Chondrocyte (in vitro differentiated cells): ENCODE measurements around the gene ARFGEF3. TPM values are rescaled to one million over a fixed set of nuclear protein-coding genes. Genes with fewer than 3 reads are reported as not detected.

ENCODE experiments used
- DNase-seq: peaks from one replicate; pipeline ENCODE4 v3.0.0; 2021; ENCODE audit warnings: mixed read lengths, low spot score
- H3K27ac Mint-ChIP-seq: one replicate; pipeline ENCODE4 v1.8.0; 2021; ENCODE audit warnings: mild to moderate bottlenecking, moderate library complexity, mixed read lengths; ENCODE audit not compliant: unreplicated experiment
- H3K27me3 Mint-ChIP-seq: 2 replicates; pipeline ENCODE4 v1.8.0; 2021; ENCODE audit warnings: low read depth, mixed read lengths
- H3K36me3 Mint-ChIP-seq: 2 replicates; pipeline ENCODE4 v1.8.0; 2021; ENCODE audit warnings: low read depth, mixed read lengths
- H3K4me1 Mint-ChIP-seq: 2 replicates; pipeline ENCODE4 v1.8.0; 2021; ENCODE audit warnings: low read depth, mild to moderate bottlenecking, mixed read lengths
- H3K4me3 Mint-ChIP-seq: one replicate; pipeline ENCODE4 v1.8.0; 2021; ENCODE audit warnings: mild to moderate bottlenecking, moderate library complexity, mixed read lengths; ENCODE audit not compliant: unreplicated experiment
- H3K9me3 Mint-ChIP-seq: 2 replicates; pipeline ENCODE4 v1.8.0; 2021; ENCODE audit warnings: low read depth, mixed read lengths
- total RNA-seq: library from RNA; stranded (reverse); gene quantifications from 3 replicates; pipeline ENCODE4 v1.2.1, GENCODE V29; 2021
- TF ChIP-seq, protein P1 (sequence below): fragments of 200-600 bp; sonication (generic); IDR thresholded peaks from 2 replicates; pipeline ENCODE4 v1.5.0; 2021; ENCODE audit warnings: antibody characterized with exemption, mild to moderate bottlenecking, moderate library complexity

Gene ARFGEF3
- total RNA-seq, 1 donor from 2014 or later, result 2.7 TPM

DNA sequence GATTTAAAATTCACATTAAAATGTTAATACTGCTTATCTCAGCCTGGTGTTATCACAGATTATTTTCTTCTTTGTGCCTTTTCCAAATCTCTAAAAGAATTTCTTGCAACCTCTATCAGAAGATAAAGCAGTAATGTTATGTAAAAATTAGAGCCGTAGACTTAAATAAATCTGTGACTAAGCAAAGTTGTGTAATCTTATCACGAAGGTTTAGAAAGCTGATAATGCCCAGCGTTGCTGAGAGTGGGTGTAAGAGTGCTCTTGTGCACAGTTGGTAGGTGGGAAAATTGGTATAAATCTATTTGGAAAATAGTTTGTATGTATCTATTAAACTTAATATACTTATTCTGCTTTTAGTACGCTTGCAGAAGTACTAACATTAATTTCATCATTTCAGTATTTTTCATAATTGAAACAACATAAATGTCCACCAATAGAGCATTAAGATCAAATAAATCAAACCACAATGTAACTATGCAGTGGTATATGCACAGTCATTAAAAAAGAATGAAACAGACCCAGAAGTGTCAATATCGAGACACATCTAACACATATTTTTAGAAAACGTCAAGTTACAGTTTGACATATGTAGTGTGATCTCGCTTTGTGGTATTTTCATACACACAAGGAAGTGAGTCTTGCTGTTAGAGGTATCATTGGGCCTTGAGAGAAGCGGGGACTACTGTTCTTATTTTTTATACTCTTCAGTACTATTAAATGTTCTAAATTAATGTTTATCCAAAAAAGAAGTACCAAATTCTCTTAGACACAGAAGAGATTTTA is 111.0 kb downstream of the ARFGEF3 start:
- TF ChIP-seq, protein P1, sequence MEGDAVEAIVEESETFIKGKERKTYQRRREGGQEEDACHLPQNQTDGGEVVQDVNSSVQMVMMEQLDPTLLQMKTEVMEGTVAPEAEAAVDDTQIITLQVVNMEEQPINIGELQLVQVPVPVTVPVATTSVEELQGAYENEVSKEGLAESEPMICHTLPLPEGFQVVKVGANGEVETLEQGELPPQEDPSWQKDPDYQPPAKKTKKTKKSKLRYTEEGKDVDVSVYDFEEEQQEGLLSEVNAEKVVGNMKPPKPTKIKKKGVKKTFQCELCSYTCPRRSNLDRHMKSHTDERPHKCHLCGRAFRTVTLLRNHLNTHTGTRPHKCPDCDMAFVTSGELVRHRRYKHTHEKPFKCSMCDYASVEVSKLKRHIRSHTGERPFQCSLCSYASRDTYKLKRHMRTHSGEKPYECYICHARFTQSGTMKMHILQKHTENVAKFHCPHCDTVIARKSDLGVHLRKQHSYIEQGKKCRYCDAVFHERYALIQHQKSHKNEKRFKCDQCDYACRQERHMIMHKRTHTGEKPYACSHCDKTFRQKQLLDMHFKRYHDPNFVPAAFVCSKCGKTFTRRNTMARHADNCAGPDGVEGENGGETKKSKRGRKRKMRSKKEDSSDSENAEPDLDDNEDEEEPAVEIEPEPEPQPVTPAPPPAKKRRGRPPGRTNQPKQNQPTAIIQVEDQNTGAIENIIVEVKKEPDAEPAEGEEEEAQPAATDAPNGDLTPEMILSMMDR, result no peak
- no peak for DNase-seq
- H3K27ac Mint-ChIP-seq, result no peak overlapping the region
- H3K4me3 Mint-ChIP-seq, result no peak overlapping the region
- no peaks in the 10 kb centered on the region for H3K9me3 Mint-ChIP-seq
- no peaks in the 10 kb centered on the region for H3K36me3 Mint-ChIP-seq
- H3K27me3 Mint-ChIP-seq, result no peaks in the 10 kb centered on the region
- H3K4me1 Mint-ChIP-seq, result peaks cover 14% of the 10 kb centered on the region

DNA sequence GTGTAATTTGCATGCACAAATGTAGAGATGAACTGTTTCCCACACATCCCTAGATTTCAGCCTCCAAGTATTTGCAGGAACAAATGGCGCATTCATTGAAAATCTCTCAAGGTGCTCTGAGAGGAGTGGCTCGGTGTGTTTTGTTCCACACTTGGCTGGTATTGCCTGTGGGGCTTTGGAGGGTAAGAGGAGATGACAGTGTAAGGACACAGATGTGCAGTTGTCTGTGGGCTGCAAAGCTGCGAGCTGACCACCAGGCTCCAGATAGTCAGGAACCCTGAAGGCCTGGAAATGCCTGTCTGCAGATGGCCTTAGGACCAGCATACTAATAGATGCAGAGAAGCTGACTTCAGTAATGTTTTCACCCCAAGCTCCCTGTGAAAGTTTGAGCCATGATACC is 114.2 kb downstream of the ARFGEF3 start:
- Mint-ChIP-seq H3K27ac (no peak overlapping the region), H3K27me3 (no peaks in the 10 kb centered on the region), H3K36me3 (no peaks in the 10 kb centered on the region), H3K4me3 (no peak overlapping the region), H3K9me3 (no peaks in the 10 kb centered on the region), H3K4me1 (peaks cover 9% of the 10 kb centered on the region)
- TF ChIP-seq, protein P1, result no peak
- no peak for DNase-seq

DNA sequence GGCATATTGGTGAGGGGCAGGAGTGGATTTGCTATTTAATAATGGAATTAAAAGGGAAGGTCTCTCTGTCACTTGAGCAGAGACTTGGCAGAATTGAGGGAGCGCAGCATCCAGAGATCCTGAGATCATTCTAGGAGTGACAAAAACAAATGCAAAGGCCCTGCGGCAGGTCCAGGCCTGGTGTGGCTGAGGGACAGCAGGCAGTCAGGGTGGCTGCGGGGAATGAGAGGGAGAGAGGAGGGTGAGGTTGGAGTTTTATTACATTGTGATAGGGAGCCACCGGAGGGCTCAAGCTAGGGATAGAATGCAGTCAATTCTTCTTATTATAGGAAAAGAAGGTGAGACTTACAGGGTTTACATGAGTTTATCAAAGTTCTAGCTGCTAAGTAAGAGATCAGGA is 116.1 kb downstream of the ARFGEF3 start:
- TF ChIP-seq, protein P1, result no peak
- H3K27ac Mint-ChIP-seq, result no peak overlapping the region
- no peaks in the 10 kb centered on the region for H3K9me3 Mint-ChIP-seq
- no peaks in the 10 kb centered on the region for H3K36me3 Mint-ChIP-seq
- no peaks in the 10 kb centered on the region for H3K27me3 Mint-ChIP-seq
- peaks cover 4% of the 10 kb centered on the region for H3K4me1 Mint-ChIP-seq
- no peak for DNase-seq
- no peak overlapping the region for H3K4me3 Mint-ChIP-seq

DNA sequence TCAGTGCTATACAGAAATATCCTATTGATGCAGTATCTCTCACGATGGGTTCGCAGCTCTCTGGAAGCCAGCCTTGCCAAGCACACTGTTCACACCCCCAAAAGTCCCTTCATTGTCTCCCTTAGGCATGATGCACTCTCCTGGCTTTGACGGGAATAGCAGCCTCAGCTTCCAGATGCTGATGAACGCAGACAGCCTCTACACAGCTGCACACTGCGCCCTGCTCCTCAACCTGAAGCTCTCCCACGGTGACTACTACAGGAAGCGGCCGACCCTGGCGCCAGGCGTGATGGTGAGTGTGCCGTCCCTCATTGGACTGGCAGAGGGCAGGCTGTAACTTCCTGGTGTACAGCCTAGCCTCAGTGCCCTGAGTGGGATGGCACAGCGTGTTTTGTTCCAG is 116.6 kb downstream of the ARFGEF3 start:
- TF ChIP-seq, protein P1, result peak; percentile 60
- Mint-ChIP-seq H3K36me3 (no peaks in the 10 kb centered on the region), H3K27ac (no peak overlapping the region), H3K4me1 (no peaks in the 10 kb centered on the region), H3K9me3 (no peaks in the 10 kb centered on the region), H3K27me3 (no peaks in the 10 kb centered on the region), H3K4me3 (no peak overlapping the region)
- no peak for DNase-seq

DNA sequence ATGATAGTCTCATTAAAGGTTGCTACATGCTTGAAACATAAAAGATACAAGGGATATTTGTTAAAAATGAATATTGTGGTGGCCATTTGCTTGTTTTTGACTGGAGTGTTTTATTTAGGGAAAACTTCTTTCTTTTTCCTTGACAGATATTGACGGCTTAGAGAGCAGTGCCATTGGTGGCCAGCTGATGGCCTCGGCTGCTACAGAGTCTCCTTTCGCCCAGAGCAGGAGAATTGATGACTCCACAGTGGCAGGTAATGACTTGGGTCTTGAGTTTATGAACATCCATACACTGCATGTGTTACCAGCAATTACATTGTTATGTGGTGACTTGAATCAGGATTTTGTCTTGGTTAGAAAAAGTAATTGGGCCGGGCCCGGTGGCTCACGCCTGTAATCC is 124.1 kb downstream of the ARFGEF3 start:
- H3K4me1 Mint-ChIP-seq, result peaks cover 10% of the 10 kb centered on the region
- no peaks in the 10 kb centered on the region for H3K27me3 Mint-ChIP-seq
- no peak overlapping the region for H3K4me3 Mint-ChIP-seq
- no peaks in the 10 kb centered on the region for H3K9me3 Mint-ChIP-seq
- DNase-seq, result no peak
- no peaks in the 10 kb centered on the region for H3K36me3 Mint-ChIP-seq
- H3K27ac Mint-ChIP-seq, result no peak overlapping the region
- TF ChIP-seq, protein P1, result no peak
